Epithelial cell of prostate (primary cell): ENCODE measurements around the gene SRPX2.

Experiments
- DNase-seq: peaks from one replicate; pipeline ENCODE4 v3.0.0-alpha.2; 2011; ENCODE audit warnings: low read depth, low spot score
- H3K27ac ChIP-seq: fragments of 450-650 bp; 2 replicates; pipeline ENCODE4 v1.5.1; 2017; ENCODE audit warnings: mild to moderate bottlenecking

SRPX2 gene

DNA sequence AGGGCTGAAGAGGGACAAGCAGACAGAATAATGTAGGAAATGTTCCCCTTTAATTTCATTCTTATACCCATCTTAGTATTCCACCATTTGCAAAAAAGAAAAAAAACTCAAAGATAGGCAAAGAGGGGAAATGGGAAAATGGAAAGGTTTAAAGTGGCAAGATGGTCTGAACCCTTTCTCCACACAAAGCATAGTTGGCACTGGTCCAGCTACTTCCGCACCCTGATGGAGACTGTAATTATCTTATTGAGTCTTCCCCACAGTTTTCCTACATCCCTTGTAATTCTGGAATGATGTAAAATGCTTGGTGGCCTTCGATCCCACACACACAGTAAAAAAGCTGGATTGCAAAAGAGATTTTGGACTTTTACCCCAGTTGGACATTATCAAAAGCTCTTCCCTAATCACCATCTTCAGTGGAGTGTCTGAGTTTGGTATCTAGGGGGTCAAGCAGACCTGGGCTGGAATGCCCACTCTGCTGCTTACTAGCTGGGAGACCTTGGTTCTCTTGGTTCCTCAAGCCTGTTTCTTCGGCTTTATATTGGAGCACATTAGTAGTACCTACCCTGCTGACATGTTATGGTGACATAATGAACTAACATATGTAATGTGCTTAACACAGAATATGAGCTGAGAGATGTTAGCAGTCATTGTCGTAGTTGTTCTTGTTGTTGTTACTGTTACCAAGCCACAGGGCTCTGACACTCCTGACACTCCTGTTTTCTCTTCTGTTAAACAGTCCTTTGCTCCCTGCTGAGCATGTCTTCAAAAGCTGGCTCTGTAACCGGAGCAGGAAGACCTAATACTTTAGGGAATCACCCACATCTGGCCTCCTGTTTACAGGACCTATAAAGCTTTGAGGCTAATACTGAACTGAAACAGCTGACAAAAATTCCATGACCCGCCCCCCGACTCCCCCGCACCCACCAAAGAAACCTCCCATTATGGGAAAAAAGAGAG lies 4.7 kb downstream of the SRPX2 start:
- no peak for DNase-seq

DNA sequence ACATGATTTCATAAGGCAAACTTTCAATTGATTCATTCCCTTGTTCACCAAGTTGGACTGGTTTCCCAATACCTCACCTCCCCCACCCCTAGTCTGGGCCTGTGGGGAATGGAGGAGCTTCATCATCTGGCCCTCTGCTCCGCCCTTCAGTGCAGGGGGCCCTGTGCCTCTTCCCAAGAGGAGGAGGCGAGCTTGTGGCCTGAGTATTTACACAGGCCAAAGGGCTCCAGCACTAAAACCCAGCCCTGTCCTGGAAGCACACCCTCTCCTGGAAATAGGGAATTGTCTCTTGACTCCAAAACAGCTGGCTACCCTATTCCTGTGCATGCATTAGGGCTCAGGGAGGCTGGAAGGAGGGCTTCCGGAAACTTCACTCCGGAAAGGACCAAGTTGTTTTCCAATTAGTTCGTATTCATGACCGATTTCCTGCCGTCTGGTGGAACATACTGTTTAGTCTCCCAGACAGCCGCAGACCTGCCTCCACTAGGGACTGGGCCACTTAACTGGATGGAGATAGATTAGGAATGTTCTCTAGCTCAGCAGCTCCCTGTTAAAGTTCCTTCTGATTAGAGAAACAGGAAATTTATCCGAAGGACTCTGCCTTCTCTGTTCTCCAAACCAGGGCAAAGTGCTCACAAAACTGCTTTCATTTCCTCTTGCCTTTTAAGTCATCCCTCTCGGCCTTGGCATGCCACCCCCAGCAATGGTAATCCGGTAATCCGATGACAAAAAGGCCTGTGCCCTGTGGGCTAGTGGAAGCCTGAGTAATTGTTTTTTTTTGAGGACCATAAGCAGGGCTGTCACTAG lies 5.8 kb downstream of the SRPX2 start:
- peak overlapping the region; percentile 72 for H3K27ac ChIP-seq
- DNase-seq, result no peak

More for the DNA sequence above, 4.7 kb downstream of the SRPX2 start:
- H3K27ac ChIP-seq, result peak overlapping the region; percentile 72

DNA sequence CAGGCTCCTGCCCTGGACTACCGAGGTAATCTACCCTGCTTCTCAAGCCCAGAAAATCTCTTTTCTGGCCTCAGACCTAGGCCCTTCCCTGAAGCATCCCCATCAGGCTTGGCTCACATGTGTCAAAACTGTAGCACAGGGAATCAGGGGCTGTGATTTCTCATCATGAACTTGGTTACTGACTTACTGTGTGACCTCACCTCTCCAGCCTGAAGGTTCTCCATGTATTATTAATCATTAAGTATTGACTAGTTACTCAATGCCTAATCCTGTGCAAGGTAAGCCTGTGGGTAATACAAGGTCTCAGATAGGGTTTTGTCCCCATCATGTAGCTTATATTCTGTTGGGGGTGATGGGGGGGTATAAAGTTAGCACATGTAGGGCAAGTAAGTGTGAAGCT lies 6.8 kb downstream of the SRPX2 start:
- no peak for DNase-seq
- no peak overlapping the region for H3K27ac ChIP-seq

DNA sequence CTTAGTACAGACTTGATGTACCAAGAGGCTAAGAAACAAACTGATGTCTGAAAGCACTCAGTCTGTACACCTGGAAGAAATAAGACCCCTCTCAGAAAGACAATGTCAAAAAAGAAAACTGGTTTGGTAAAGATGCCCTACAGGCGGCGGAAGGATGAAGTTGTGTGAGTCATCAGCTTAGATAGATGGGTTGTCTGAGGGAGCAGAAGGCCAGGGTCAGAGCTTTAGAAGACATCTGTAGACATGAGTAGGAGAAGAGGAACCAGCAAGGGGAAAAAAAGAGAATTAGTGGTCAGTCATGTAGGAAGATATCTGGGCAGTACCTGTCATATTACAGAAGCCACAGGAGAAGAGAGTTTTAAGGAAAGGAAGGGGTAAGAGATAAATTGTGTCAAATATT lies 8.3 kb downstream of the SRPX2 start:
- DNase-seq, result no peak
- no peak overlapping the region for H3K27ac ChIP-seq

DNA sequence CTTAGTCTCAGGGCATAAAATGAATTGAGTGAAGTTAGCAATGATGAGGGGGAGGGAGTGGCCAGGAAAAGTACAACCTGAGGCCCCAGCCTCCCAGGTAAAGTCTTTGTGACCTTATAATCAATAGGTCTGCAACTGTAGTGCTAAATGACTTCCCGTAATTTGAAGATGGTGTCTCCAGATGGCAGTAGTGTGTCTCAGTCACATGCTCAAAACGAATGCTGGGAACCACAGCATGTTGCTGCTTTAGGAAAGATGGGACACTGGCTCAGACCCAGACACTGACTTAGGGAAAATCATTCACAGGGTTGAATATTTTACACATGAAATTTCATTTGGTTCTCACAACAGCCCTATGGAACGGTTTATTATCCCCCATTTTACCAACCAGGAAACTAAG lies 10.3 kb downstream of the SRPX2 start:
- DNase-seq, result no peak
- H3K27ac ChIP-seq, result no peak overlapping the region

DNA sequence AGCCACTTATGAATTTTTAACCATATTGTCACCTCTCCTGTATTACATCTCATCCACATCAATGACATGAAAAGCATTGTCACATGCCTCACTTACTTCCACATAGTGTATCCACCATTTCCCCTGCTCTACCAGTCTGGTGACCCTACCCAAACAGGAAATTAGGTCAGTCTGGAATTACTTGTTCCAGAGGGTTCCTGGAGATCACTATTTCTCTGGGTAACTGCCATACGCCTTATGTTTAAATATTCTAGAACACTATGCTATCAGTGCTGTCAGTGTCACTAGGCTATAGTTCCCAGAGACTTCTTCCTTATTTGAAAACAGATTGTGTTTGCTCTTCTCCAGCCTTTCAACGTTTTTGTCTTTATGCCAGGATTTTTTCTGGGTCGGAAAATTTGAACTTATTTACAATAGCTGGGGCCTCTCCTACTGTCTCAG lies 15.0 kb downstream of the SRPX2 start:
- H3K27ac ChIP-seq, result peak overlapping the region; percentile 20

DNA sequence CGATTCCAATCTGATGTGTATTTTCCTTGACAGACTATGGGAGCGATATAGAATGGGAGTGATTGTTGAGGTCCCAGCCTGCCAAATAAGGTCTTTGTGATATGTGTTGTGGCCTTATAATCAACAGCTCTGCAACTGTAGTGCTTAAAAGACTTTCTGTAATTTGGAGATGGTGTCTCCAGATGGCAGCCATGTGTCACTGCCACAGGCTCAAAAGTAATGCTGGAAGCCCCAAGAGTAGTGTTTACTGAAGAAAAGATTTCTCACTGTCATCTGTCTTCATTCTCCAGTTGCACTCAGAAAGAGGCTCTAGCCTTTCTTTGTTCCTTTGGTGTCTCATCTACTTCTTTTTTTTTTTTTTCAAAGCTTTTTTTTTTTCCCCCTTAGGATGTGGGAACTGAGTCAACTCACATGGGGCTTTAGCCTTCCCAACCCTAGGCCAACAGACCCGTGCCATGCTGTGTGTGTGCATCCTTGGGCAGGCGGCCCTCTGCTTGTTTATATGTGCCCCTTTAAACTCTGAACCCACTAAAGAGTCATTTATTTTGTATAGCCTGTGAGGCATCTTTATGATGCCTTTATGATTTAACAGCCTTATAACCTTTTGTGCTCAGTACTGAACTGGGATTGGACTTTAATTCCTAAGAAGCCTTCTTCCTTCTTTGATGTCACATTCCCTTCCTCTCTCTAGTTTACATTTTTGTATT lies 15.6 kb downstream of the SRPX2 start:
- no peak for DNase-seq
- H3K27ac ChIP-seq, result peak overlapping the region; percentile 20

More for the DNA sequence above, 15.0 kb downstream of the SRPX2 start:
- DNase-seq, result no peak

DNA sequence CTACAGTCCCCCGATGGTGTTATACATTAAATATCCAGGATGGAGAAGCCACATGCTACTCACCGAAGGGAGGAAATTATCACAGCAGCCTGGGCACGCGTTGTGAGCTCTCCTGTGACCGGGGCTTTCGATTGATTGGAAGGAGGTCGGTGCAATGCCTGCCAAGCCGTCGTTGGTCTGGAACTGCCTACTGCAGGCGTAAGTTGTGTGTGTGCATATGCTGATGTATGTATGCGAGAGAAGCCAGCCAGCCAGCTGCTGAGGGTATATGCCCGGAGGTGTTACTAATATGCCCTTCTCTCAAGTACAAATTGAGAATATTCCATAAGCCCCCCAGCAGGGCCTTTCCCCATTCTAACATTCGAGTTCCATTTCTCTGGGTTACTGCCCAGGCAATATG lies 18.2 kb downstream of the SRPX2 start:
- no peak for DNase-seq
- no peak overlapping the region for H3K27ac ChIP-seq

DNA sequence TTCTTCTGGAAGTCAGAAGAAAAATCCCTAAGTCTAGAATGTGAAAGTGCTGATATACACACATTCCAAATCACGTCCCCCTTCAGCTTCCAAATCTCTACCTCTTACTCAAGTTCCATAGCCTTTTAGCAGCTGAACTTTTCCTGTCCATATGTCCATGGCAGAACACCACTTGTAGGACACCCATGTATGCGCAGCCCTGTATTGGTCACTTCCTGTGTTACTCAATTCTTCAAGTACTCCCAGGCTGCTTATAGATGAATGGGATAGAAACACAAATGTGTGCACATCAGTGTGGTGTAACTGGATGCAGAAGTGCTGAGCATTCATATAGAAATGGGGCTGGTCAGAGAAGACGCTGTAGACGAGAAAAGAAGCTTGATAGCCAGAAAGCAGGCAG lies 18.8 kb downstream of the SRPX2 start:
- DNase-seq, result no peak
- H3K27ac ChIP-seq, result no peak overlapping the region

DNA sequence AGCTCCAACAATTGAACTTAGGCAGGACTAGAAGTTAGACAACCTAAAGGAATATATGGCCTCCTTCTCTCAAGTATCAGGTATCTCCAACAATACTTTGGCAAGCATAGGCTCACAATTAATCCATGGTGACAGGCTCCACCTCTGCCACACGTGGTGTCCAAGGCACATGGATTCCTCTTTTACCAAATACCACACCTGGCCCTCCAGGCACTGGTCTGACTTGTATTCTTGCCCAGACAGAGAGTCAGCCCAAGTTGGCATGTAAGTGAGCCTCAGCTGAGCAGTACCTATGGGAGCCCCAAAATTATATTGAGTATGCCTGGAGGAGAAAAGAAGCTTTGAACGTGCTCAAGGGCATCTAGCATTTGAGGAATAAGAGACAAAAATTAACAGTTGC lies 19.6 kb downstream of the SRPX2 start:
- no peak overlapping the region for H3K27ac ChIP-seq
- no peak for DNase-seq

DNA sequence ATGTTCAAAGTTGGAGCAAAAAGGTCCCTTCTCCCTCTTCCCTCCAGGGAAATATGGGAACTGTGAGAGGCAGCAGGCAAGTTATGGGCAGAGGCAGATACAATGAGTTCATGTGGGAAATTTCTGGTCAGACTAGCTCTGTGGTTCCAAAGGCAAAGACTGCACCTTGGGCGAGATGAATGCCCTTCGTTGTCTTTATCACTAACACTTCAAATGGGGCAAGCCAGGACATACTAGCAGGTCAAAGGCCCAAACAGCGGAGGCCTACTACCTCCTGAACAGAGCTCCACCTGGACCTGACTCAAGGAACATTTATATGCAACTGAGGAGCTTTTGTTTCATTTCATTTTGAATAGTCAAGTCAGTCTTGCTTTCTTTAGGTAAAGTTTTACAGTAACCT lies 29.0 kb downstream of the SRPX2 start:
- H3K27ac ChIP-seq, result peak overlapping the region; percentile 42

DNA sequence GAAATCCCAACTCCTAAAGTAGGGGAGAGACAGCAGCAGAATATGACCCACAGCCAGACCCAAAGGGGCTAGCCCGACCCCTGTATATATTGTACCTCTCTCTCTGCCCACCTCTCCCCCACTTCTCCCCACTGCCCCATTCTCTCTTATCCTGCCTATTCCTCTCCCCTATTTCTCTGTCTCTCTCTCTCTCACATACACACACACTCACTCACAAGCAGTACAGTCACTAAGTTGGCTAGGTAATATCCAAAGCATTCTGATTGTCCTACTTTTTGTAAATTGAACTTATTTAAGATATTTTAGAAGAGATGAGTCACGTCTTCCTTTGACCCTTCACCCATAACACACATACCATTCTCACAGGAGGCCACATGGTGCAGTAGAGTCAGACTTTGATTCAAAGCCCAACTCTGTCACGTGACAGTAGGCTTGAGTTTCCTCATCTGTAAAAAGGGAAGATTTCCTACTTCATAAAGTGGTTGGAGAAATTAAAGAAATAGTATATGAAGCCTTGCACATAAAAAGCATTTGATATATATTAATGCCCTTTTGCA lies 29.5 kb downstream of the SRPX2 start:
- peak overlapping the region; percentile 42 for H3K27ac ChIP-seq
- DNase-seq, result no peak

More for the DNA sequence above, 29.0 kb downstream of the SRPX2 start:
- DNase-seq, result no peak

DNA sequence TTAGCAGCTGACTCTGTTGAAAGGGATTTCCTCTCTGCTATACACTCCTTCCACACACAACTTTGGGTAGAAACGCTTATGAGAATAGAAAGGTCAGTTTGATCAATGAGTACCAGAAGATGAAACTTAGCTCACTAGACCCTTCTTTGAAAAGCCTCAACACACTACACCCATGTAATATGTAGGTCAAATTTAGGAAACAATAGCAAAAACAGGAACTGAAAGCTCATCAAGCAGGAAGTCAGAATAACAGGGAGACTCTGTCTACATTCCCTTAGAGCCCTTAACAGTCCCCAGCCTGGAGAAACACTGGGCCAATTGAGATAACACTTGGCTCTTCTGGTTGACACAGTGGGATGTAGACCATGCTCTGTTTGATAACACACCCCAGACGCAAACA lies 30.7 kb downstream of the SRPX2 start:
- no peak overlapping the region for H3K27ac ChIP-seq
- DNase-seq, result no peak

DNA sequence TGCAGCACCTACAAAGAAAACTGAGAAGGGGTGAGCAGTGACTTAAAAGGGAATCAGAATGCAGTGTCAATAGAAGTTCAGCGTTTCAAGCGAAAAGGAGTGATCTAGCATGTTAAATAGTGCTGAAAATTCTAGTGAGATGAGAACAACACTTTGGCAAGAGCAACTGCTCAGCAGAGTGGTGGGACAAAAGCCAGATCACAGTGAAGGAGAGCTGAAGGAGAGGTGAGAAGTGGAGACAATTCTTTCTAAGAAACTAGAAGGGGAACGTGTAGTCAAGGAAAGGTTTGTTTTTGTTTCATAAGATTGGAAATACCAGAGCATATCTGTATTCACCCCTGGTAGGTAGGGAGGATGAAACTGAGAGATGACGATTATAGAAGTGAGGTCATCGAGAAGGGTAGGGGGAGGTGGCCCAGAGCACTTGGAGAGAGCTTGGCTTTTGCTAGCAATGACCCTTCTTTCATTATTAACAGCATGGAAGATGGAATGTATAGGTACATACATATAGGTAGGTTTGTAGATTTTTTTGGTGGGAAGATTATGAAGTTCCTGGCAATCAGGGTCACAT lies 33.7 kb downstream of the SRPX2 start:
- no peak for DNase-seq

DNA sequence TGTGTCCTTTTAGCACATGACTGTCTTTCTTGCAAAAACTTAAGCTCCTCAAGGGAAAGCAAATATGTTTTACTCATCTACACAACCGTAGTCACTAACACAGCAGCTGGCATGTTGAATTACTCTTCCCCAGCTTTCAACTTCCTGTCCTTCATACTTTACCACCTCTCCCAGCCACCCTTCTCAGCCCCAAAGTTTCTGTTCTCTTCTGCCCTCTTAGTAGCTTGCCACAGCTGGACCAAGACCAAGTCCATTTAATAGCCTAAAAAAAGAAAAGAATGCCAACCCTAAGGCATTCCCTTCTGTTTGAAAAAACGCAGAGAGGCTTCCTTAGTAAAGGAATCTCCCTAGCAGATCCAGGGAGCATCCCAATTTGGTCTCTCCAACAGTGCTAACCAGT lies 36.8 kb downstream of the SRPX2 start:
- H3K27ac ChIP-seq, result no peak overlapping the region
- no peak for DNase-seq

More for the DNA sequence above, 33.7 kb downstream of the SRPX2 start:
- H3K27ac ChIP-seq, result no peak overlapping the region

DNA sequence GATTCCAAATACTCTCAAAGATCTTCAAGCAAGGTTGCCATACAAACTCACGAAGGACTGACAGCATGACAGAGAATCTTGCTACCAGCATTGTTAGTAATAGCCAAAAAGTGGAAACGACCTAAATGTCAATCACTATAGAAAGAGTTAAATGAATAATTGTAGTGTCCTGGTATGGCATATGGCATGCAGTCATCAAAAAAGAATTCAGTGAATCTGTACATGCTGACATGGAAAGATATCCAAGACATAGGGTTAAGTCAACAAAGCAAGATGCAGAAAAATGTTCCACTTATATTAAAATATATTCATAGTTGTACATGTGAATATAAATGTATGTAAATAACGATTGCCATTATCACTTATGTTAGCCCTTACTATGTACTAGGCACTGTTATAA lies 37.6 kb downstream of the SRPX2 start:
- no peak for DNase-seq
- H3K27ac ChIP-seq, result no peak overlapping the region

DNA sequence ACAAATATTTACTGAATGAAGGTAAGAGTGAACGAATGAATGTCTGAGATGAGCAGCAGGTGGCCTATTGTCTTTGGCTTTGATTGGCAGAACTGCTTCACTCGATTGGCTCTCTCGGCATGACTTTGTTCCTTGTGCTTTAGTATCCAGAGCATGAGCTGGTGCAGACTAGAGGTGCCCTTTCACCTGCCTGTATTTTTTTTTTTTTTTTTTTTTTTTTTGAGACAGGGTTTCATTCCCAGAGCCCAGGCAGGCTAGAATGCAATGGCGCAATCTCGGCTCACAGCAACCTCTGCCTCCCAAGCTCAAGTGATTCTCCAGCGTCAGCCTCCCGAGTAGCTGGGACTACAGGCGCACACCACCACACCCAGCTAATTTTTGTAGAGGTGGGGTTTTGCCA lies 38.9 kb downstream of the SRPX2 start:
- no peak for DNase-seq
- no peak overlapping the region for H3K27ac ChIP-seq

DNA sequence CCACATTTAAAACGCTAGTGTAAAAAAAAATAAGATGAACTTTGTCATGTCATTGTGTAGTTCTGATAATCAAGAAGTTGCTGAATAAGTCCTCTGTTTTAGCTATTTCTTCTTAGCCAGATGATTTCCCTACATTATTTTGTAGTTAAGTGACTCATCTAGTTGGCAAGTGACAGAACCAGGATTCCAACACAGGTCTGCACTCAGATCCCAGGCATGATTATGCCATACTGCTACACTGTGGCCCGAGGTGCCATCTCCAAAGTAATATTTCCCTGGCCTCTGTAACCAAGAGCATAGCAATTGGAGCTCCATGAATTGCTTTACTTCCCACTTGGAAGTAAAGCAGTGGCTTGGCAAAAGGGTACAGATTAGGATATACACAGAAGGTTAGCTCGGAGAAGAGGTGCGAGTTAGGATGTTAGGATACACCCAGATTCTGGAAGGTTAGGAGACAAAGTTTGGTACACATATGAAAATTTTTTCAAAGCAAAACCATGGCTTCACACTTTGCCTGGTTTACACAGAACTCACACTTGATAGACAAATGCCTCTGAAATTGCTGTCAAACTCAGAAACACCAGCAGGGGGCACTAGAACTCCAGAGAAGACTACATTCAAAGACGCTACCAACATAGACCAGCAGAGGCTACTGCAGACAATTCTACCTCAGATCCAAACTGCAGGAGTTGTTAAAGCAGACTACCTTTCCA lies 41.4 kb downstream of the SRPX2 start:
- DNase-seq, result no peak
- H3K27ac ChIP-seq, result no peak overlapping the region

DNA sequence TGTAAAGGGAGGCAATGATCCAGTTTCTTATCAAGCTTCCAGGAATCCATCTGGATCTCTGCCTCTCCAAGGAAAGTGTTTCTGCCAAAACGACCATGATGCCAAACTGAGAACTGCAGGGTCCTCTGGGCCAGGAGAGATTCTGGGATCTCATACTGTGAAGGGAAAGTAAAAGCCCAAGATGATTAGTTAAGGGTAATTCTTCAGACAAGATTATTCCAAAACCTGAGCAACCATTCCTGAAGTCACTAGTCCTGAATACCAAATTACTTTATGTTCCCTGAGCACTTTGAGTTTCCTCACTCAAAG lies 42.0 kb downstream of the SRPX2 start:
- DNase-seq, result no peak
- no peak overlapping the region for H3K27ac ChIP-seq
